Mammary epithelial cell (primary cell): ENCODE results near the gene CLSTN1.

Source experiments
- EZH2 ChIP-seq: IDR thresholded peaks from 2 replicates; pipeline ENCODE4 v1.6.1; 2012; ENCODE audit warnings: low read length, inconsistent platforms, borderline replicate concordance
- TF ChIP-seq, protein P1 (sequence below), 2 donors: IDR thresholded peaks in 1 of 2; conservative IDR thresholded peaks in 1 of 2; 2 replicates each; pipeline ENCODE4 v1.5.1; 2011 to 2012; ENCODE audit warnings: inconsistent platforms in 2 of 2, low read length in 2 of 2, mild to moderate bottlenecking in 2 of 2, control low read depth in 1 of 2, low read depth in 1 of 2; ENCODE audit not compliant: insufficient read depth in 1 of 2; ENCODE audit errors: extremely low read depth in 1 of 2

GRCh38 chr1:9766759-9767442 is 56.9 kb downstream of the CLSTN1 start:
- TF ChIP-seq, protein P1, sequence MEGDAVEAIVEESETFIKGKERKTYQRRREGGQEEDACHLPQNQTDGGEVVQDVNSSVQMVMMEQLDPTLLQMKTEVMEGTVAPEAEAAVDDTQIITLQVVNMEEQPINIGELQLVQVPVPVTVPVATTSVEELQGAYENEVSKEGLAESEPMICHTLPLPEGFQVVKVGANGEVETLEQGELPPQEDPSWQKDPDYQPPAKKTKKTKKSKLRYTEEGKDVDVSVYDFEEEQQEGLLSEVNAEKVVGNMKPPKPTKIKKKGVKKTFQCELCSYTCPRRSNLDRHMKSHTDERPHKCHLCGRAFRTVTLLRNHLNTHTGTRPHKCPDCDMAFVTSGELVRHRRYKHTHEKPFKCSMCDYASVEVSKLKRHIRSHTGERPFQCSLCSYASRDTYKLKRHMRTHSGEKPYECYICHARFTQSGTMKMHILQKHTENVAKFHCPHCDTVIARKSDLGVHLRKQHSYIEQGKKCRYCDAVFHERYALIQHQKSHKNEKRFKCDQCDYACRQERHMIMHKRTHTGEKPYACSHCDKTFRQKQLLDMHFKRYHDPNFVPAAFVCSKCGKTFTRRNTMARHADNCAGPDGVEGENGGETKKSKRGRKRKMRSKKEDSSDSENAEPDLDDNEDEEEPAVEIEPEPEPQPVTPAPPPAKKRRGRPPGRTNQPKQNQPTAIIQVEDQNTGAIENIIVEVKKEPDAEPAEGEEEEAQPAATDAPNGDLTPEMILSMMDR (conservative IDR thresholded peaks at IDR 0.05 in 1 of 2, IDR thresholded peaks at IDR 0.05 in 1 of 2; ENCODE audit: extremely low read depth in 1 of 2, insufficient read depth in 1 of 2, low read depth in 1 of 2, low read length in 2 of 2), result no peak
- no peak for TF ChIP-seq EZH2
